Liver (tissue), 3 donors: ENCODE measurements around the gene WNK2.

Experiments used
- CTCF ChIP-seq: fragments of 150-350 bp; IDR thresholded peaks from 2 replicates; pipeline ENCODE4 v1.5.1; 2017; ENCODE audit warnings: improper control_type of control experiment, low read depth, low read length; ENCODE audit not compliant: missing input control
- FOXA1 ChIP-seq: IDR thresholded peaks from 2 replicates; pipeline ENCODE4 v1.6.1; 2016; ENCODE audit warnings: antibody characterized with exemption
- TAF1 ChIP-seq: conservative IDR thresholded peaks from 2 replicates; pipeline ENCODE4 v1.6.1; 2016; ENCODE audit warnings: antibody characterized with exemption, mild to moderate bottlenecking
- donor health status: healthy.
- donor health status: healthy.

GRCh38 chr9:93318480-93318879 lies 134.5 kb downstream of the WNK2 start:
- no peak for TF ChIP-seq TAF1
- TF ChIP-seq CTCF: no peak
- TF ChIP-seq FOXA1: no peak
